Activated T-helper 17 cell treated with anti-CD3 and anti-CD28 coated beads, Interleukin-2, amount 50 U/mL, for 72 hours (primary cell): ENCODE results near the gene CCDC87. TPM values are rescaled to one million over a fixed set of nuclear protein-coding genes. Genes with fewer than 3 reads are reported as not detected.

ENCODE experiments used
- ATAC-seq: fragments of 150-1000 bp; cut with Tn5 transposase; replicated peaks from 2 replicates; pipeline ENCODE4 v1.10.0; 2021; ENCODE audit warnings: mild to moderate bottlenecking, moderate library complexity
- H3K27ac Mint-ChIP-seq: one replicate; pipeline ENCODE4 v1.8.0; 2022; ENCODE audit warnings: mixed read lengths
- H3K27me3 Mint-ChIP-seq: one replicate; pipeline ENCODE4 v1.8.0; 2022; ENCODE audit warnings: mixed read lengths
- H3K36me3 Mint-ChIP-seq: one replicate; pipeline ENCODE4 v1.8.0; 2022; ENCODE audit warnings: low read depth, mild to moderate bottlenecking, mixed read lengths
- H3K4me1 Mint-ChIP-seq: one replicate; pipeline ENCODE4 v1.8.0; 2022; ENCODE audit warnings: mixed read lengths
- H3K4me3 Mint-ChIP-seq: one replicate; pipeline ENCODE4 v1.8.0; 2022; ENCODE audit warnings: mild to moderate bottlenecking, mixed read lengths
- H3K9me3 Mint-ChIP-seq: one replicate; pipeline ENCODE4 v1.8.0; 2022; ENCODE audit warnings: mixed read lengths
- total RNA-seq, 2 donors: library from RNA; stranded (reverse); gene quantifications; one replicate each; pipeline ENCODE4 v1.2.3, GENCODE V29; 2022

The CCDC87 gene
- total RNA-seq, 2 donors from 2014 or later, result 0.11 to 0.15 TPM

DNA sequence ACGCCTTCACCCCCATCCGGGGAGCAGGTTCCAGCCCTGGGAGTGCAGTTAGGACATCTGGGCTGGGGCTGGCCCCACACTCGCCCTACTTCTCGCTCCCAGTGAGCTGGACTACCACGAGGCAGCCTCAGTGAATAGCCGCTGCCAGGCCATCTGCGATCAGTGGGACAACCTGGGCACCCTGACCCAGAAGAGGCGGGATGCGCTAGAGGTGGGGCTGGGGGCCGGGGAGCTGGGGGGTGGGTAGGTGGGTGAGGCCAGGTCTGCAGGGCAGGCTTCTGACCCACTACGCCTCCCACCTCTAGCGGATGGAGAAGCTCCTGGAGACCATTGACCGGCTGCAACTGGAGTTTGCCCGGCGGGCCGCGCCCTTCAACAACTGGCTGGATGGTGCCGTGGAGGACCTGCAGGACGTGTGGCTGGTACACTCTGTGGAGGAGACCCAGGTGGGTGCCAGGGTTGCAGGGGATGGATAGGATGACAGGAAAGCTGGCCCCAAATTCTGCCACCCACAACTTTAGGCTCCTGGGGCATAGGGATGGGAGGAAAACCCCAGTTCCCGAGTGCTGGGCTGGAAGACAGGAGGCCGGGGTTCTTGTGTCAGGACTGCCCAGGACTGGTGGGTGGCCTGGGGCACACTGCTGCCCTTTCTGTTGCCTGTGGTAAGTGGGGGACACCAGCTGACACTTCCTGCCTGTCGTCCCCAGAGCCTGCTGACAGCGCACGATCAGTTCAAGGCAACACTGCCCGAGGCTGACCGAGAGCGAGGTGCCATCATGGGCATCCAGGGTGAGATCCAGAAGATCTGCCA is 32.8 kb downstream of the CCDC87 start:
- peaks cover 4% of the 10 kb centered on the region for H3K27me3 Mint-ChIP-seq

DNA sequence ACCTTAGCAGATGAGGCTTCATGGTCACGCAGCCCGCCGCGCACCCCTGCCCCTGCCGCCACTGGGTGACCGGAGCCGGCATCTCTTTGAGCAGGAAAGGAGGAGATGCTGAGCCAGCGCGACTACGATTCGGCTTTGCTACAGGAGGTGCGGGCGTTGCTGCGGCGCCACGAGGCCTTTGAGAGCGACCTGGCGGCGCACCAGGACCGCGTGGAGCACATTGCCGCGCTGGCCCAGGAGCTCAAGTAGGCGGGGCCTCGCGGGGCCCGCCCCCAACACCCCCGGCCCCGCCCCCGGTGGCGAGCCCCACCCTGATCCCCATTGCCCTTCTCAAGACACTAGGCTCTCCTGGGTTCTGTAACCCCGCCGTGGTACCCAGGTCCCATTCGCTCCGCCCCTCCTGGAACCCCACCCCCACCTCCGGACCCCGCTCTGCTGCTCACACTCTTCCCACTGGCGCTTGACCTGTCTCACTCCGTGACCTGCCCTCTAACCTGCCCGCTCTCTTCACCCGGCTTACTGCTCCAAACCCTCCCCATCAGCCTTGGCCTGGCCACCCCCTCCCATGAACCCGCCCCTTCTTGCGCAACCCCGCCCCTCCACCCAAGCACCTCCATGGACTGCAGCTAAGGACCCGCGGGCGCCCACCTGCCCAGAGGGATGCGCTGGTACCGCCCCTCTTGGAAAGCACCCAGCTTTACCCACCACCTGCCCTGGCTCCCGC is 33.6 kb downstream of the CCDC87 start:
- no peaks in the 10 kb centered on the region for H3K9me3 Mint-ChIP-seq
- no peaks in the 10 kb centered on the region for H3K4me1 Mint-ChIP-seq
- peaks cover 4% of the 10 kb centered on the region for H3K27me3 Mint-ChIP-seq
- ATAC-seq, result peak; percentile 32
- no peak overlapping the region for H3K27ac Mint-ChIP-seq
- no peaks in the 10 kb centered on the region for H3K36me3 Mint-ChIP-seq
- no peak overlapping the region for H3K4me3 Mint-ChIP-seq

More for the DNA sequence above, 32.8 kb downstream of the CCDC87 start:
- H3K27ac Mint-ChIP-seq, result no peak overlapping the region
- no peaks in the 10 kb centered on the region for H3K9me3 Mint-ChIP-seq
- H3K36me3 Mint-ChIP-seq, result no peaks in the 10 kb centered on the region
- no peak overlapping the region for H3K4me3 Mint-ChIP-seq
- ATAC-seq, result no peak
- no peaks in the 10 kb centered on the region for H3K4me1 Mint-ChIP-seq

DNA sequence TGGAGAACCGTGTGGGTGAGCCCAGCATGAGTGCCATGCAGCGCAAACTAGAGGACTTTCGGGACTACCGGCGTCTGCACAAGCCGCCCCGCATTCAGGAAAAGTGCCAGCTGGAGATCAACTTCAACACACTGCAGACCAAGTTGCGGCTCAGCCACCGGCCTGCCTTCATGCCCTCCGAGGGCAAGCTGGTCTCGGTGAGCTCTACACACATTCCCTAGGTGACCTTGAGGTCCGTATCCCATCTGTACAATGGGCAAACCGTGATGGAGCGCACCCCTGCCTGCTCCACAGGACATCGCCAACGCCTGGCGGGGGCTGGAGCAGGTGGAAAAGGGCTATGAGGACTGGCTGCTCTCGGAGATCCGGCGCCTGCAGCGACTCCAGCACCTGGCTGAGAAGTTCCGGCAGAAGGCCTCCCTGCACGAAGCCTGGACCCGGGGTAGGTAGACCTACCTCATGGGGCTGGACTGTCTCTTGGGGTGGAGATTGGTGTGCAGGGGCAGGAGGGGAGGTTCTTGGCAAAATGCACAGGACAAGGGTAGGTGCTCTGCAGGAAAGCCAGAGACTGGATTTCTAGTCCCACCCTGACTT is 35.0 kb downstream of the CCDC87 start:
- ATAC-seq, result no peak
- H3K36me3 Mint-ChIP-seq, result no peaks in the 10 kb centered on the region
- H3K27me3 Mint-ChIP-seq, result peaks cover 4% of the 10 kb centered on the region
- H3K9me3 Mint-ChIP-seq, result no peaks in the 10 kb centered on the region
- no peaks in the 10 kb centered on the region for H3K4me1 Mint-ChIP-seq
- H3K27ac Mint-ChIP-seq, result no peak overlapping the region
- H3K4me3 Mint-ChIP-seq, result no peak overlapping the region

DNA sequence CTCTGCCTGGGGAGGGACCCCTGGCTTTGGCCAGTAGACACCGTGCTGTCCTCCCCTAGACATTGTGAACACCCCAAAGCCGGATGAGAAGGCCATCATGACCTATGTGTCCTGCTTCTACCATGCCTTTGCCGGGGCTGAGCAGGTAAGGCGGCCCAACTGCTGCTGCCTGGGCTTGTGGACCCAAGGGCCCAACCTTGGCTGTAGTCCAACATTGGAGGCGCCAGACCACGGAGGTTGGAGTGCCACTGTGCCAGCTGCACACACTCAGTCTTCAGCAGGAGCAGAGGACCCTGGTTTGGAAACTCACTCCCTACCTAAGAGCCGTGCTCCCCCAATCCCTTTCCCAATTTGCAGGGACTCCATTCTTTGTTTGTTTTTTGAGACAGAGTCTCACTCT is 36.8 kb downstream of the CCDC87 start:
- Mint-ChIP-seq H3K4me1 (no peaks in the 10 kb centered on the region), H3K9me3 (no peaks in the 10 kb centered on the region), H3K36me3 (no peaks in the 10 kb centered on the region), H3K27me3 (peaks cover 4% of the 10 kb centered on the region), H3K4me3 (no peak overlapping the region), H3K27ac (no peak overlapping the region)
- ATAC-seq, result no peak

DNA sequence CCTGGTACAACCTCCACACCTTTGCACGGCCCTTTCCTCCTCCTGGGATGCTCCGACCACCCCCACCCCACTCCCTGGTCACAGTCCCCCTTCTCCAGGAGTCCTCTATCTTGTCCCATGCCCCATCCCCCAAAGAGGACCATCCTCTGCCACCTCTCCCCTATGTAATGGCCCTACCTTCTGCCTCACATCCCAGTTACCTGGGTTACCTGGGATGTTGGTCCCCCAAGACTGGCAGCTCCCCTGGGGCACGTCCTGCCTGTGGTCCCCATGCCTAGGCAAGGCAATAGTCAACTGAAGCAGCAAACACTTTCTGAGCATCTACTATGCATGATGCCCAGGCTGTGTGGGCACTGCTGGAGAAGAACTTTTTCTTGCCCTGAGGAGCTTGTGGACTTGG is 37.4 kb downstream of the CCDC87 start:
- Mint-ChIP-seq H3K36me3 (no peaks in the 10 kb centered on the region), H3K27me3 (peaks cover 4% of the 10 kb centered on the region), H3K4me3 (no peak overlapping the region), H3K4me1 (no peaks in the 10 kb centered on the region), H3K9me3 (no peaks in the 10 kb centered on the region), H3K27ac (no peak overlapping the region)
- no peak for ATAC-seq

DNA sequence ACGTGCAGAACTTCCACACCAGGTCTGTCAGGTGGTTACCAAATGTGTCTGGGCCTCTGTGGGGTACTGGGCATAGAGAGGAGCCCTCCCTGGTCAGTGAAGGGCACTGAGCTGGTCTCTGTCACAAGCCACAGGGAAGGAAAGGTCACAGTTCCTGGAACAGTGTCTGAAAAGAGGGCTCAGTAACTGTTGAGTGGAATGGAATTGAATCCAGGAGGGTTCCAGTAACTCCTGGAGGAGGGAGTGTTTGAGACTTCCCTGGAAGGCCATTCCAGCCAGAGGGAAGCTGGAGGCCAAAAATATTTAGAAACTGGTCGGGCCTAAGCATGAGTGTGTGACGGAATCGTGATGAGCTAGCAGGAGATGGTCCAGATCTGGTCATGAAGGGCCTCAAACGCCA is 38.3 kb downstream of the CCDC87 start:
- no peak overlapping the region for H3K27ac Mint-ChIP-seq
- no peak overlapping the region for H3K4me3 Mint-ChIP-seq
- peaks cover 4% of the 10 kb centered on the region for H3K27me3 Mint-ChIP-seq
- no peaks in the 10 kb centered on the region for H3K36me3 Mint-ChIP-seq
- no peaks in the 10 kb centered on the region for H3K9me3 Mint-ChIP-seq
- no peaks in the 10 kb centered on the region for H3K4me1 Mint-ChIP-seq
- ATAC-seq, result no peak

DNA sequence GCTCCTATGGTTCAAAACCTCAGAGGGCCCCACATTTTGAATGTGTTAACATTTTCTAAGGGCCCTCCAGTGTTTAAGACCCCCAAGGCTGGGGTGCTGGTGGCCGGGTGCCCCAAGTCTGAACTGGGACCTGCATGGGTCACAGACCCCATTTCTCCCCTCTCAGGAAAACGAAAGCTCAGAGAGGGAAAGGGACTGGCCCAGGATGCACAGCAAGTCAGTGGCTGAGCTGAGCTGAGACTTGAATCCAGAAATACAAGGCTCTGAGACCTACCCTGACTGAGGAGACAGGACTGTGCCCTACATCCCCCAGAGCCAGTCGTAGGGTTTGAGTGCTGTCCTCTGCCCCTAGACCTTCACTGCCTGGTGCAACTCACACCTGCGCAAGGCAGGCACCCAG is 42.0 kb downstream of the CCDC87 start:
- no peak overlapping the region for H3K4me3 Mint-ChIP-seq
- H3K9me3 Mint-ChIP-seq, result no peaks in the 10 kb centered on the region
- no peaks in the 10 kb centered on the region for H3K27me3 Mint-ChIP-seq
- H3K27ac Mint-ChIP-seq, result no peak overlapping the region
- ATAC-seq, result no peak
- no peaks in the 10 kb centered on the region for H3K36me3 Mint-ChIP-seq
- H3K4me1 Mint-ChIP-seq, result no peaks in the 10 kb centered on the region

DNA sequence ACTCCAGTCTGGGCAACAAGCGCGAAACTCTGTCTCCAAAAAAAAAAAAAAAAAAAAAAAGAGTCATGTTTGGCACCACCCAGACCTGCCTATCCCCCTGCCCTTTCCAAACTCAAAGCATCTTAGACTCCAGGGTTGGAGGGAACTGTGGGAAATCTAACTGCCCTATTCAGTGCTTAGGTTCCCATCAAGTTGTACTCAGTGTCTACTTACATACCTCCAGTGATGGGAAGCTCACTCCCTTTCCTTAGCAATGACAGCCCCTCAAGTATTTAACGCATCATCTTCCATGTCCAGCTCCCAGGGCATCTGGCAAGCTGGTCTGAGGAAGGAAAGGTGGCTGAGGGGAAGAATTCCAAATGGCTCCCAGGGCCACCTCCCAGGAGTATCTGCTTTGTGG is 43.2 kb downstream of the CCDC87 start:
- Mint-ChIP-seq H3K36me3 (no peaks in the 10 kb centered on the region), H3K27ac (no peak overlapping the region), H3K27me3 (no peaks in the 10 kb centered on the region), H3K4me3 (no peak overlapping the region), H3K9me3 (no peaks in the 10 kb centered on the region), H3K4me1 (peaks cover 5% of the 10 kb centered on the region)
- no peak for ATAC-seq

DNA sequence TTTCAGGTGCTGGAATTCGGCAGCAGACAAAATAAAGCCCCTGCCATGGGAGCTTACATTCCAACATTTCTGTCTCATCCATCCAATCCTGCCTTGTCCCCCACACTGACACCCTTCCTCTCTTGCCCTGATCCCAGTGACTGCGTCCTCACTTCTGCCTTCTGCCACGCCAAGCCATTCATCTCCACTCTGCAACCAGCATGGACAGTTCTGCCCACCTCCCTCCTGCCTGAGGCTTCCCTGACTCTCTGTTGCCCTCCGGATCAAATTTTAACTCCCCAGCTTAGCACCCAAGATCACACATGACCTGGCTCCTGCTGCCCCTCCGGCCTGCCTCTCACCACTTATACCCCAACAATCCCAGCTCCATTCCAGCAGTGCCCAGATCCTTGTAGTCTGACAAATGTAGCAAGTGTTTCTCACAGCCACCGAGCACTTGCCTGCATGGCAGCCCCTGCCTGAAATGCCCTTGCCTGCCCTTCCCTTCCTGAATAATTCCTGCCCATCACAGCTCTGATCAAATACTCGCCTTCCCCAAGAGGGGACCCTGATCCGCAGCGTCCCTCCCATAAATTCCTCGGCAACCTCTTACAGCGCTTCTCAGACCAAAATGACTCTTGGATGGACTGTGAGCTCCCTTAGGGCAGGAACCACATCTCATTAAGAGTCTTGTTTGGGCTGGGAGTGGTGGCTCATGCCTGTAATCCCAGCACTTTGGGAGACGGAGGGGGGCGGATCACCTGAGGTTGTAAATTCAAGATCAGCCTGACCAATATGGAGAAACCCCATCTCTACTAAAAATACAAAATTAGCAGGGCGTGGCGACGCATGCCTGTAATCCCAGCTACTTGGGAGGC is 43.9 kb downstream of the CCDC87 start:
- no peak overlapping the region for H3K4me3 Mint-ChIP-seq
- H3K4me1 Mint-ChIP-seq, result peaks cover 11% of the 10 kb centered on the region
- H3K36me3 Mint-ChIP-seq, result no peaks in the 10 kb centered on the region
- no peaks in the 10 kb centered on the region for H3K27me3 Mint-ChIP-seq
- no peak for ATAC-seq
- peak overlapping the region; percentile 4 for H3K27ac Mint-ChIP-seq
- no peaks in the 10 kb centered on the region for H3K9me3 Mint-ChIP-seq

DNA sequence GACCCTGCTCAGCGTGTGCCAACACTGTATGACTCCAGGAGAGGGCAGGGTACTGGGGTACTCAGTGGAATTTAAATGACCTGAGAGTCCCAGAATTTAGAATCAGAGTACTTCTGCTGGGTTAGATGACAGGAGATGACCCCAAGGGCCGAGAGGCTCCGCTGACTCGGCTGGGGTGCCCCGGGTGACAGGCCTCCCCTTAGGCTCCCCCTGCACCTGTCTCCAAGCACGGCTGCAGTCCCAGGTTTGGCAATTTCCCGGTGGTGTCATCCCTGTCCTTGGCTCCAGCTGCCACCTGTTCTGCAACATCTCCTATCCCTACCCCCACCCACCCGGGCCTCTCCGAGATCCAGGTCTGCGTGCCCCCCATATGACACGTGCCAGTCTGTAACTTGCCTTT is 44.8 kb downstream of the CCDC87 start:
- H3K27ac Mint-ChIP-seq, result no peak overlapping the region
- no peak overlapping the region for H3K4me3 Mint-ChIP-seq
- H3K4me1 Mint-ChIP-seq, result peaks cover 18% of the 10 kb centered on the region
- H3K27me3 Mint-ChIP-seq, result no peaks in the 10 kb centered on the region
- H3K9me3 Mint-ChIP-seq, result no peaks in the 10 kb centered on the region
- ATAC-seq, result no peak
- peaks cover 6% of the 10 kb centered on the region for H3K36me3 Mint-ChIP-seq

DNA sequence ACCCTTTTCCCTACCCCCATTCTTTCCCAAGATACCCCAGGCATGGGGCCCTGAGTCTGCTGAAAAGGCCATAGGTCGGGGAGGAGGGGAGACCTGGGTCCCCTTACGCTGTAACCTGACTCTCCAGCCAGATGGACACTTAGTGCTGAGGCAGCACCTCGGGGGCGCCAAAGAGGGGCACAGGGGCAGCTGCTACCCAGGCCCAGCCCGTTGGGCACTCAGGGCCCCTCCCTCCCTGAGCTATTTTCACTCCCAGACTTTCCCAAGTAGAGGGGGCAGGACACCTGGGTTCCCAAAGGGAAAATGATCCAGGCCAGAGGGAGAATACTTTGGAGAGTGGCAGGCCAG is 45.2 kb downstream of the CCDC87 start:
- no peaks in the 10 kb centered on the region for H3K27me3 Mint-ChIP-seq
- no peak overlapping the region for H3K4me3 Mint-ChIP-seq
- peaks cover 19% of the 10 kb centered on the region for H3K4me1 Mint-ChIP-seq
- no peak overlapping the region for H3K27ac Mint-ChIP-seq
- ATAC-seq, result no peak
- peaks cover 10% of the 10 kb centered on the region for H3K36me3 Mint-ChIP-seq
- H3K9me3 Mint-ChIP-seq, result no peaks in the 10 kb centered on the region

DNA sequence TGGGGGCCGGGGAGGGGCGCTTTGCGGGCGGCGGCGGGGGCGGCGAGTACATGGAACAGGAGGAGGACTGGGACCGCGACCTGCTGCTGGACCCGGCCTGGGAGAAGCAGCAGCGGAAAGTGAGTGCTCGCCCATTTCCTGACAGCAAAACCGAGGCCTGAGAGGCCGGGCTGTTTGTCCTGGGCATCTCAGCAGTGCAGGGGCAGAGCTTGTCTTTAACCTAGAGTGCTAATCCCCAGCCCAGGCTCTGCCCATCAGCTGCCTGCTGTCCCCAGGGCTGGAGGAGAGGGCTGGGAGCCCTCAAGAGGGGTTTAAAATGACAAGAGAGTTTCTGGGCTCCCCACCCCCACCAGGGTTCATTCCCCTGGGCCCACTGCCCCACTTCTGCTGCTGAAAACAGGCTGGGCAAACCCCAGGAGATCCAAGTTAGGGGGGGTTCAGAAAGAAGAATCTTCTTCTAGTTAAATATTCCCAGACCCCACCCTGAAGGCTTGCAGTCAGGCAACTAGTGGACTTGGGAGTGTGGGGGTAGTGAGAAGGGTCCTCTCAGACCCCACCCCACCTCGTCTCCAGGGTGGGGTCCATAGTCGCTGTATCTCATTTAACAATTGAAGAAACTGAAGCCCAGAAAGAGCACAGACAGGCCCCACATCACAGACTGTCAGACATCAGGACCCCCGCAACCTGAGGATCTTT is 45.7 kb downstream of the CCDC87 start:
- Mint-ChIP-seq H3K27me3 (no peaks in the 10 kb centered on the region), H3K4me3 (peak overlapping the region; percentile 95), H3K9me3 (no peaks in the 10 kb centered on the region), H3K4me1 (peaks cover 25% of the 10 kb centered on the region), H3K36me3 (peaks cover 15% of the 10 kb centered on the region), H3K27ac (peak overlapping the region; percentile 81)
- no peak for ATAC-seq

DNA sequence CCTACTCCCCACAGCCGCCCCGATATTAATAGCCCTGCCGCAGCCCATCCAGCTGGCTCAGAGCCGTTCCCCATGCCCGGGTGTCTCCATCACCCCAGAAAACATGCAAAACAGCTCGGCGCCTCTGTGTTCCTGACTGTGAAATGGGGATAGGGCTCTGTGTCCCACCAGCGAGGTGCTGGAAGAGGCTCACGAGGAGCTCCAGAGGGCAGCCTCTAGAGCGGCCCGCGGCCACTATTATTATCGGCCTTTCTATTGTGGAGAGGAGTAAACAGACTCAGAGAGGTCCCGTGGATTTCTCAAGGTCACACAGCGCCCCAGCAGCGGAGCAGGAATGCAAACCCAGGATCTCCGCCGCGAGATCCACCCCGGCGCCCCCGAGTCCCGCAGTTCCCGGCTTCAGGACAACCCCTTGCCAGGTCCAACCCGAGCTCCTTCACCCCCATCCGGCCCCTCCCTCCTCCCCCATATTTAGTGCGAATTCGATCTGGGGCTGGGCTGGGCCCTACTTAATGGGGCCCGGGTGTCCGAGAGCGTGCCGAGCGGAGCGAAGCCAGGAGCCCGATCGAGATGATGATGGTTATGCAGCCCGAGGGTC is 46.4 kb downstream of the CCDC87 start, which contains the start of gene ACTN3:
Gene ACTN3 (plus strand): TSS at position 536 of the 598 bp plus-strand sequence. CDS start 35 bp downstream, at position 571.
- Mint-ChIP-seq H3K4me1 (peaks cover 30% of the 10 kb centered on the region), H3K4me3 (peak within 1 kb of the TSS; percentile 95), H3K9me3 (no peaks in the 10 kb centered on the region), H3K27ac (peak within 1 kb of the TSS; percentile 81), H3K27me3 (no peaks in the 10 kb centered on the region), H3K36me3 (peaks cover 22% of the 10 kb centered on the region)
- peak; percentile 11 for ATAC-seq
